NCI-H128 (cell line): ENCODE measurements around the gene PLXNA2.

Experiments used
- DNase-seq: peaks from one replicate; lab custom pipeline; 2025; ENCODE audit not compliant: unreplicated experiment; lab: John Stamatoyannopoulos, UW

Gene PLXNA2

GRCh38 chr1:208052926-208053407, 191.2 kb downstream of the PLXNA2 start:
- DNase-seq, result no peak

GRCh38 chr1:208052135-208052534, 192.0 kb downstream of the PLXNA2 start:
- no peak for DNase-seq

DNA sequence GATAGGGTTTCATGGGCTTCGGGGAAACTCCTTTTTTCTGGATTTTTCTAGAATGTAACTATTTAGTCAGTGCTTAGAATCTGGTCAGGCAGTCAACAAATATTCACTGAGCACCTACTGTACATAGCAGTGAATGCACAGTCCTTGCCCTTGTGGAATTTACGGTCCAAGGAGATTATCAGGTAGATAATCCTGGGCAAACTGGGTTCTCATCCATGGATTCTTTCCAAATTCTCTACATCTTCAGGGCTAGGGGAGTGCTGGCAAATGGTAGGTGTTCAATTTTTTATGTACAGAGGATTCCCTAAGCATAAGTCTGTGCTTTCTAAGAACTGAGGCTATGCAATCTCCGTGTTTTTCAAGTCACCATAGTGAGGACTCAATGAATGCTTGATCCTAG, 192.5 kb downstream of the PLXNA2 start:
- DNase-seq, result no peak

DNA sequence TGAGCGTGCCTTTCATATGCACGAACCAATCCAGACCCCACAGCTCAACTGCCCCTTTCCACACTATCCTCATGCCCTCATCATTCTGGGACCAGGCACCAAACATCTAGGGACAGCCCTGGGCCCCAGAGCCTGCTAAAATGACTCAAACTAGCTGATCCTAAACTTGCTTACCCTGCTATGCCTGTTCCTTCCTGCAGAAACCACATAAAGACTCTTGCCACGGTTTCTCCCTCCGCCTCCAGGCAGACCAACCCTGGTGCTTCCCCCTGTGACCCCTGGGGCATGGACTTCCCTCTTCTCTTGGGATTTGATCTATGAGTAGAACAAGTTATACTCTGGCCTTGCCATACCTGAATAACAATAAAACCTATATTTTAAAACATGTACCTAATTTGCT, 195.3 kb downstream of the PLXNA2 start:
- no peak for DNase-seq

DNA sequence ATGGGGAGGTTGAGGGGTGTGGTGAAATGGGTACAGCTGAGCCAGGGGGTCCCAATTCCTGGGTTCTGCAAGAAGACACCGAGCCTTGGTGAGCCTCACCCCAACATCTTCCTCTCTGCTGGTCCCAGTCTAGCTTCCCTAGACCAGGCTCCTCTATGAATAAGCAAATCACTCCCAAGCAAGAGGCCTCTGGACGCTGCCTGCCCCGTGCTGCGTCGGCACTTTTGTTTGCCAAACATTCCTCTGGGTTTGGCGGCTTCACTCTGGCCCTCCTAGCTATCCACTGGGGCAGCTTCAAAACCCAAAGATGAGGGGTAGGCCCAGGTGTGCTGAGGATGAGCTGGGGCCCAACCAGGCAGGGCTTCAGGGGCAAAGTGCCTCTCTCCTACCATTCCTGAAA, 196.2 kb downstream of the PLXNA2 start:
- DNase-seq, result no peak

GRCh38 chr1:208047476-208047934, 196.7 kb downstream of the PLXNA2 start:
- no peak for DNase-seq

- DNase-seq, result no peak
These were observed 198.5 kb downstream of the PLXNA2 start for GRCh38 chr1:208045463-208046260.

- no peak for DNase-seq
These were observed 199.4 kb downstream of the PLXNA2 start for GRCh38 chr1:208044589-208045462.

- no peak for DNase-seq
These were observed 200.4 kb downstream of the PLXNA2 start for GRCh38 chr1:208043691-208044181.

DNA sequence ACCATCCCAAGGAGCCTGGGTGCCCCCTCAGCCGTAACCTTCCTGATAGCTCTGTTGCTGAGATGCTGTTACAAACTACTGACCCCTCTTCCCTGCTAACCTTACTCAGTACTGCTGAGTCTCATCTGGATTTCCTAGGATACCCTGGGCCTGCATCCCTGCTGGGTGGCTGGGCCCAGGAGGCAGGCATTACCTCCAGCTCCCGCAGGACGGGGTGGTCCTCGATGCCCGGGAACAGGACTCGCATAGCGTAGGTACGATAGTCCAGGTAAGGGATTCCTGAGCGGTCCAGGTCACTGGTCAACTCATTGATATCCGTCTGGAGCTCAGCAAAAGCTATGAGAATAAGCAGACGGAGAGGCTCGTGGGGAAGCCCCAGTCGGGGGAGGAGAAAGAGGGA, 201.3 kb downstream of the PLXNA2 start:
- no peak for DNase-seq

DNA sequence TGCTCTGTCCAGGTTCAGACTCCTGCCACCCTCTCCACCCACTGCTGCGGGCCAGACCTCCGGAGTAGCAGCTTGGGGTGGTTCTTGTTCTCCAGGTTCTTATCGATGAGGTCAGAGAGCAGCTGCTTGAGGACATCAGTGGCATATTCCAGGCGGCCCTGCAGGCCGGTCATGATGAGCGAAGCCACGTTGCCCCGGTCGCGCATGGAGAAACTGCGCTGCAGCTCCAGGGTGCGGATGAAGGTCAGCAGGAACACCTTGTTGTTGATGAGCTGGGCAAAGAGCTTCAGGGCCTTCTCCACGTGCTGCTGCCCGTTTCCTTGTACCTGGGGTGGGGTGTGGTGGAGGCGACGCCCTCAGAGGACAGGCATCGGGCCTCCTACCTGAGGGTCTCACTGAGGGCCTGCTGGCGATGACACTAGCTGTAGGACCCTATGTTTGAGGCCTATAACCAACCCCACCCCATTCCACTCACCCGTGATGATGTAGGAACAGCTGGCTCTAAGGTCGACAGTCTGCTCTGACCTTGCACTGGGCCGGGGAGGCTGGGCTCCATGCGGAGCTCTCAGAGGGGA, 202.1 kb downstream of the PLXNA2 start:
- no peak for DNase-seq

DNA sequence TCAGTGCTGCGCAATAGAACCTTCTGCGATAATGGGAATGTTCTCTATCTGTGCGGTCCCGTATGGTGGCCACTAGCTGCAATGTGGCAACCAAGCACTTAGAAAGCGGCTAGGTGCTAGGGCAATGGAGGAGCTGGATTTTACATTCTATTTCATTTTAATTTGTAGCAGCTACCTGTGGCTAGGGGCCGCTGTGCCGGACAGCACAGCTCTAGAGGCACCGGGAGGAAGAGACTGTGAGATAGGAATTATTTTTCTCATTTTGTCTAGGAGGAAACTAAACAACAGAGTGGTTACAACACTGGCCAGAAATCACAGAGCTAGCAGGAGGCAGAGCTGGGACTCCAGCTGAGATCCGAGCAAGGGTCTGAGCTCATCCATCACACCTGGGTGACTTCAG, 202.7 kb downstream of the PLXNA2 start:
- no peak for DNase-seq

DNA sequence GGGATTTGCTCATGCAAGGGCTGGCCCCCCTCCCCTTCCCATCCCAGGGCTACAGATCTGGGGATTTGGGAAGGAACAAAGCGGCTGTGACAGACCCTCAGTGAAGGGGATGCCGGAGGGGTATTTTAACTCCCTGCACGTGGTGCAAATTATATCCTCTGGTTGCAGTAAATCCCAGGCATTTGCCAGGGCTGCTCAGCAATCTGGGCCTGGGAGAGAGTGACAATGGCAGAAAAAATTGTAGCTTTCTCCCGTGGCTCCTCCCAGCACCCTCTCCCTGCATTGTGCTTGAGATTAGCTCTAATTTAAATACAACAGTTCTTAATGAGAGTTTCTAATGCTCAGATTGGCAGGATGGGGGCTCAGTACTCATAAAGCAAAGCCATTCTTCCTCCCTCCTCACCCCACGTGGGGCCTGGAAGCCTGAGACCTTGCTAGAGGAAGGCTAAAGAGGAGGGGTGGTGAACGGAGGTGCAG, 203.3 kb downstream of the PLXNA2 start:
- no peak for DNase-seq

GRCh38 chr1:208039536-208040332, 204.4 kb downstream of the PLXNA2 start:
- no peak for DNase-seq

GRCh38 chr1:208038303-208038702, 205.9 kb downstream of the PLXNA2 start:
- DNase-seq, result no peak

DNA sequence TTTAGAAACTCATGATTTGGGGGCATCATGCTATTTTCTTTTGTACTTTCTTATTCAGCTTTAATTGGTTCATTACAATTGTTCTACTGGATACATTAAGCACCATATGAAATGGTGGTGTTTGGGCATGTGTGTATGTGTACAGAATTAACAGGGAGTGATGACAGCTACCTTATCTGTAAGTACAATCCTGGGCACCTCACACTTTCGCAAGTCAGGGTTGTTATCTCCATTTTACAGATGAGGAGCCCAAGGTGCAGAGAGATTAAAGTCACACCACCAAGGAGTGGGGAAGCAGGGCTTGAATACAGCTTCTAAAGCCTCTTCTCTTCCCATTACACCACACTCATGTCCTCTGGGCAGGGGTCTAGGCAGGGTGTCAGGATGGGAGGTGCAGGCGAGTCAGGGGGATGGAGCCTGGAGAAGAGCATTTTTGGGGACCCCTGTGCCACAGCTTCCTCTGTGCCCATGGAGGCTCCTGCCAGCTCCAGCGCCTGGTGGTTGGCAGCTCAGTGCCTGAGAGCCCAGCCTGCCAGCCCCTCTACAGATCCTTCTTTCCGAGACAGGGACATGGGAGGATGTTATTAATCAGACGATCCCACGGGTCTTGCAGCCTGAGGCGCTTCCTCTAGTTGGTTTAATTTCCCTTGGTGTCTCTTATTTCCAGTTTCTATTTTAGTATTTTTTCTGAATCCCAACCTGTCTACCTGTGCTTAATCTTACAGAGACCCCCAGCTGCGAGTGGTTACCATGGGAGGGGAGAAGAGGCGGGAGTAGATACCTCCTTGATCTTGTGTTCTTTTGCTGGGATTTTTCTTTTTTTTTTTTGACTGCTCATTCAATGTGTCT, 207.0 kb downstream of the PLXNA2 start:
- no peak for DNase-seq

DNA sequence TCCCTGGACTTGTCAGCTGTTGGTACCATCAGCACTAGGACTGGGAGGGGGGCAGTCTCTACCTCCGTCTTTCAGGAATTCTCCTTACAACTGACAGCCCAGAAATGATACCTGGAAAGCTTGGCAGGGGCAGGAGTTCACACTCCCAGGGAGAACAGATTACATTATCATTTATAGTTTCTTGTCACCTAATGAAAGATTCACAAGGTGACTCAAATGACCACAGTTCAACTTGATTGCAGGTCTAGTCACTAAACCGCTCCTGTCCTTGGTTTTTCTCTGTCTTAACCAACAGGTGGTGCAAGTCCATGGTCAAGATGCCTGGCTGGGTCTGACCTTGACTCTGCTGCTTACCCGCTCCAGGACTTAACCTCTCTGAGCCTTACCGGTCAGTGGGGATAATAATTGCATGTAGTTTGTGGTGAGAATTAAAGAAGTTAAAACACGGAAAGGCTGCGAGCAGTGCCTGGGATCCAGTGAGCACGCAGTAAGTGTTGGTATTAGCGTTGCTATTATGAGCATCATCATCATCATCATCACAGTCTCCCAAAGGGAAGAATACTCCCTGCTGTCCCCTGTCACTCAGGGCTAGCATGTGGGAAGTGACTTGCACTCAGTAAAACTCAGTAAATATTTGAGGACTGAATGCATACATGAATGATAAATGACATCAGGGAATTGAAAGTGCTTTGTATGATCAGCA, 207.9 kb downstream of the PLXNA2 start:
- DNase-seq, result no peak

GRCh38 chr1:208034135-208034534, 210.0 kb downstream of the PLXNA2 start:
- DNase-seq, result no peak

DNA sequence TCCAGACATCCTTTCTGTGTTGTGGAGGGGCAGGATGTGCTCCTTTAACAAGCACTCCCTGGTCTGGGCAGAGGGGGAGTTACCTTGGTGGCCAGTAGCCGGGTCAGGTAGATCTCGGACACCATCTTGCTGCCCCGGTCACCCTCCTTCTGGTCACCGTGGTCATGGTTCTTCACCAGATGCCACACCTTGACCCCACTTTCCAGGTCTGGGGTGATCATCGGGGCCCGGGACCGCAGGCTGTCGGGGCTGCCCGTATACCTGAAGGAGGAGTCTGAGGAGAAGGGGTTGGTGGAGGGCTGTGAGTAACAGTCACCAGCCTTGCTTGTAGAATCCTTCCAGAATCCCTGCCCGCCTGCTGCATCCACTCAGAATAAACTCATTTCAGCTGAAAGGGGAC, 210.9 kb downstream of the PLXNA2 start:
- no peak for DNase-seq
